Fibroblast of skin of abdomen (primary cell): ENCODE data around the gene TFIP11.

Experiments
- DNase-seq: peaks from one replicate; pipeline ENCODE4 v3.0.0-alpha.2; 2013

Gene TFIP11

GRCh38 chr22:26445577-26446275 lies 66.5 kb downstream of the TFIP11 start:
- DNase-seq, result no peak

GRCh38 chr22:26444777-26445176 lies 67.5 kb downstream of the TFIP11 start:
- DNase-seq, result no peak

DNA sequence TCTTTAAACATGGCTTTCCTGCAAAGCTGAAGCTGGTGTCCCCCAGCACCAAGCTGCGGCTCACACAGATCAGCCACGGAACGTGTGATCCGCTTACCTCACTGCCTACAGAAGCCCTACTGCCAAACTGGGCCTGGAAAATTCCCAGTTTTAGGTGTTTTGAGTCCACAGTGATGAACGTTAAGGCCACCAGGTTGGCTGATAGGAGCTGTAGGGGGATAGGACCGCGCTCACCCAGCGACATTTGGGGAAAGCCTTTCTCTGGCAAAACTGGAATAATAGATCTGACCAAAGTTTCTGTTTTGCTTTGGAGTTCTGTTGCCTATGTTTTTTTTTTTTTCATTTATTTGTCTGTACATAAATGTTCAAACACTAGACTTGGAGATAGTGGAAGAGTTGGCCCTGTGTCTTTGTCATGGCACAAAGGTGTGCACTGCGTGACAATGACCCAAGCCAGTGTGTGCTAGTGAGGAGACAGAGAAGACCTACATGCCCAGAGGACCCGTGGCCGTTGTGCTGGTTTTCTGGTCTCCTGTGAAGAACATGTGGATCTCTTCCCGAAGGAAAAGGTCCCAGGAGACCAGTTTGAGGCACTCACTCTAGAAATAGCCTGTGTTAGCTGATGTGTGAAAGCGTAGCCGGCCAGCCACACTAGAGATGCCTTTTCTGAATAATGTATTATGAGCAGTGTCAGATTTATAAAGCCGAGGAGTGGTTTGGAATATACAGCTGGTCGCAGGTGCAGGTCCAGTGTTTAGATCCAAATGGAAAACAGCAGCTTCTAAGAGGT lies 68.2 kb downstream of the TFIP11 start:
- no peak for DNase-seq

DNA sequence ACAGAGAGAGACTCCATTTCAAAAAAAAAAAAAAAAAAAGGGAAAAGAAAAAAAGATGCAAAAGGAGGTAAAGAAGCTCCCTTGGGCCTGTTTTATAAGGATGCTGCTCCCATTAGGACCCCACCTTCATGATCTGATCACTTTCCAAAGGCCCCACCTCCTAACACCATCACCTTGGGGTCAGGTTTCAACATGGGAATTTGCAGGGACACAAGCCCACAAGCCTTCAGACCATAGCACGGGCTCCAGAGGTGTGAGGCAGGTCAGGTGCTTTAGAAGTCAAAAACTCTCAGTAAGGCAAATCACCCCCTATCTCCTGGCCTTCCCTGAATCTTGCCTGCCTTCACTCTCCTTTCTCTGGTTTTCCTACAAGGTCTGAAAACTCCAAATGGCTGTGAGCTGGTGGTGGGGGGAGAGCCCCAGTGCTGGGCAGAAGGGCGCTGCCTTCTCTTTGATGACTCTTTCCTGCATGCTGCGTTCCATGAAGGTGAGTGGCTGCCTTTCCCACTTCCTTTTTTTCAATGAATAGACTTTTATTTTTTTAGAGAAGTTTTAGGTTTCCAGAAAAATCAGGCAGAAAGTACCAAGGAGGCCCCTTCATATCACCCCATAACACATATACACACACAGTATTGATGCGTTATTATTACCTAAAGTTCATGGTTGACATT lies 70.1 kb downstream of the TFIP11 start:
- DNase-seq, result no peak
